ENCODE measurements around the gene TIPIN.
"Not testable (repeated sequence)": the region's sequence is repeated elsewhere in the genome, so short reads cannot be mapped to it uniquely, and the experiment has no call there.

The TIPIN gene

DNA sequence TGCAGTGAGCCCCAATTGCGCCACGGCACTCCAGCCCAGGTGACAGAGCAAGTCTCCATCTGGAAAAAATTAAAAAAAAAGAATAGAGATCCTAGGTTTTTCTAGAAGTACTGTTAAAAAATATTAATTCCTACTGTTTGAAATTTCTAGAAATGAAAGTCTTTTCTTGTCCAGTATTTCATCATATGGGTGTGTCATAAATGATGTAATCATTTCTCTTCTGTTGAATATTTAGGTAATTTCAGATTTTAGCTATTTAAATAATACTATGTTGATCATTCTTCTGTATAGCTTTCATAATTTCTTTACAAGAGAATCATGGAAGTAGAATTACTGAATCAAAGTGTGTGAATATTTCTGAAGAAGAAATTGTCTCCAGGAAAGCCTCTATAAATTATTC lies 24.9 kb upstream of the TIPIN start:
- not testable (repeated sequence) for DNase-seq (ENCODE audit: low read depth)

DNA sequence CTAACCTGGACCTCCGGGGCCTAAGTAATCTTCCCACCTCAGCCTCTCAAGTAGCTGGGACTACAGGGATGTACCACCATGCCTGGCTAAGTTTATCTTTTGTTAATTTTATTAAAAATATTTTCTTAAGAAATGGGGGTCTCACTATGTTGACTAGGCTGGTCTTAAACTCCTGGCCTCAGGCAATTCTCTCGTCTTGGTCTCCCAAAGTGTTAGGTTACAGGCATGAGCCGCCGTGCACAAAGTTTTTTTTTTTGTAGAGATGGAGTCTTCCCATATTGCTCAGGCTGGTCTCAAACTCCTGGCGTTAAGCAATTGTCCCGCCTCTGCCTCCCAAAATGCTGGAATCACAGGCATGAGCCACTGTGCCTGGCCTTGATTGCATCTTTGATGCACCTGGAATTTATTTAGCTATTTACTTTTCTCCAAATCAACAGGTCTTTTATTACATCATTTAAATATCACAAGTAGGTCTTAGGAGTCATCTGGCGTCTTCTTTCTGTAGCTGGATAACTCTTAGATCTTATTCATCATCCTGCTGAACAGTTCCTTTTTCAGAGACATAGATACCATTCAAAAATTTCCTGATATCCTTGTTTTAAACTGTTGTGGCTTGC lies 22.4 kb upstream of the TIPIN start:
- no peak for DNase-seq (ENCODE audit: low read depth)

DNA sequence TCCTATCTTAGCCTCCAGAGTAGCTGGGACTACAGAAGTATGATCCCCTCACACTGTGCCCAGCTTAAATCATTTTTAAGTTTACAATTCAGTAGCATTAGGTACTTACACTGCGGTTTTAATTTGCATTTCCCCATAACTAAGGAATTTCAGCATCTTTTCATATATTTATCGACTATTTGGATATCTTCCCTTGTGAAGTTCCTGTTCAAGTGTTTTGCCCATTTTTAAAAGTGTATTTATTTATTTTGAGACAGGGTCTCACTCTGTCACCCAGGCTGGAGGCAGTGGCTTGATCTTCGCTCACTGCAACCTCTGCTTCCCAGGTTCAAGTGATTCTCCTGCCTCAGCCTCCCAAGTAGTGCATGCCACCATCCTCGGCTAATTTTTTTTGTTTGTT lies 17.7 kb upstream of the TIPIN start:
- DNase-seq (ENCODE audit: low read depth), result no peak

DNA sequence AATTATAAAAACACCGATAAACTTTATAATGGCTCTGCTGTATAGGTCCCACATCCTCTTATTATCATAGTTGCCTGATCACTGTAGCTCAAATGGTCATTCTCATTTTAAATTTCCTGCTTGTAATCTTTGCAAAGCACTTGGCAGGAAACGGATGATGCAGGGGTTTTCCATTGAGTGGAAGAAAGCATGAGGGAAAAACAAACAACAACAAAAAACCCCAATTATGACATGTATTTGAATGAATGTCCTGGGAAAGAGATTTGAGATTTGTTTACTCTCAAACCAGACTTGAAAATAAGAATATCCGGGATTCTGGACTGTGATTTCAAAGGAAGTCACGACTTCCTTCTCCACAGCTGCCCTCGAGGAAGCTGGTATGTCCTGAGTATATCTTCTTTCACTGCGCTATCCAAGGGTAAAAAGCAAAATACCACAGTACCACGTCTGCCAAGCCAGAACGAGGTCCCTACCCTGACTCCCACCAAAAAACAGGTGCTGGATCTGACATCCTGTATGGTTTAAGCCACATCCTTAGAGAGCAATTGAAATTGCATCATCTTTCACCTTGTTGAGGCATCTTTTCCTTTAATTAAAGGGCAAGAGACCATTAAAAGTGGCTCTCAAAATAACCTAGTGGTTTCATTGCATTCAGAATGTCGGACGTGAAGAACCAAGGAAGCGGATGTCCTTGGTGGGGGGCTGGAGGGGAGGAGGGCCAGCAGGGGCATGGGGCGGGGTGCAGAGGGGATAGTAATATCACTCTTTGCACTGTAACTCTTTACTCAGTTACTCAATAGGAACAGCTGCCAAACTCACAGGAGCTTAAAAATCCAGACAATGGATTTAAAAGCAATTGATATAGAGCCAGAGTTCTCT lies 13.5 kb upstream of the TIPIN start:
- no peak for DNase-seq (ENCODE audit: low read depth)

DNA sequence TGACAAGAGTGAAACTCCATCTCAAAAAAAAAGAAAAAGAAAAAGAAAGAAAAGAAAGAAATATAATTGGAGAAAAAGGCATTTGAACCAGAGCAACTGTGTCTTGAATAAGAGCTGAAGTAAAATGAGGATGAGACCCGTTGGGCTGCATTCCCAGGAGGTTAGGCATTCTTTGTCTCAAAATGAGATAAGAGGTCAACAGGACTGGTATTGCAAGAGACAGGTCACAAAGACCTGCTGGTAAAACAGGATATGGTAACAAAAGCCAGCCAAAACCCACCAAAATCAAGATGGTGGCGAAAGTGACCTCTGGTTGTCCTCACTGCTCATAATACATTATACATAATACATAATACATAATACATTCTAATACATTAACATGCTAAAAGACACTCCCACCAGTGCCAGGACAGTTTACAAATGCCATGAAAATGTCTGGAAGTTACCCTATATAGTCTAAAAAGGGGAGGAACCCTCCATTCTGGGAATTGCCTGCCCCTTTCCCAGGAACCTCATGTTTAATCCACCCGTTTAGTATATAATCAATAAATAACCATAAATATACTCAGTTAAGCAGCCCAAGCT lies 8.6 kb upstream of the TIPIN start:
- no peak for DNase-seq (ENCODE audit: low read depth)

DNA sequence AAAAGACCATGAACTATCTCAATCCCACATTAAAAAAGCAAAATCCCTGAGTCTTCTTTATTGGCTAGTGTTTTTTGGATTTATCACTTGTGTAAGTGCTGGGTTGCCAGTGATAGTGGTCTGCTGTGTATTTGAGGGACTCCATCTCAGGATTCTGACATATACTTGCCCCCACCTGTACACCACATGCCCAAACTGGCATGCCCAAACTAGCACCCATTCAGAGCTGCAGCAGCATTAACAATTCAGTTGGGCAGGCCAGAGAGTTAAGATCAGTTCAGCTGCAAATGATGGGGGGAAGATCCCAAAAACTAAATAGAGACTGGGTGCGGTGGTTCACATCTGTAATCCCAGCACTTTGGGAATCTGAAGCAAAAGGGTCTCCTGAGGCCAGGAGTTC lies 6.3 kb upstream of the TIPIN start:
- DNase-seq (ENCODE audit: low read depth), result no peak

DNA sequence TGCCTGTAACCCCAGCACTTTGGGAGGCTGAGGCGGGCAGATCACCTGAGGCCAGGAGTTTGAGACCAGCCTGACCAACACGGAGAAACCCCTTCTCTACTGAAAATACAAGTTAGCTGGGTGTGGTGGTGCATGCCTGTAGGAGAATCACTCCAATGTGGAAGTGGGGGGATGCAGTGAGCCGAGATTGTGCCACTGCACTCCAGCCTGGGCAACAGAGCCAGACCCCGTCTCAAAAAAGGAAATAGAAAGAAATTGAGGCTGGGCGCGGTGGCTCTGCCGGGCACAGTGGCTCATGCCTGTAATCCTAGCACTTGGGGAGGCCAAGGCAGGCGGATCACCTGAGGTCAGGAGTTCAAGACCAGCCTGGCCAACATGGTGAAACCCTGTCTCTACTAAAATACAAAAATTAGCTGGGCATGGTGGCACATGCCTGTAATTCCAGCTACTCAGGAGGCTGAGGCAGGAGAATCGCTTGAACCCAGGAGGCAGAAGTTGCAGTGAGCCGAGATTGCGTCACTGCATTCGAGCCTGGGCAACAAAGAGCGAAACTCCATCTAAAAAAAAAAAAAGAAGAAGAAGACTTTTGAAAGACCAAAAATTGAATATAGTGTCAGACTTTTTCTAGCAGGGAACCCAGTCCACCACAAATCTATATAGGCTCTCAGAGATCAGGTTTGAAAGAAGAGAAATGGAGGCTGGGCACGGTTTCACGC lies 5.4 kb upstream of the TIPIN start:
- DNase-seq (ENCODE audit: low read depth), result not testable (repeated sequence)

DNA sequence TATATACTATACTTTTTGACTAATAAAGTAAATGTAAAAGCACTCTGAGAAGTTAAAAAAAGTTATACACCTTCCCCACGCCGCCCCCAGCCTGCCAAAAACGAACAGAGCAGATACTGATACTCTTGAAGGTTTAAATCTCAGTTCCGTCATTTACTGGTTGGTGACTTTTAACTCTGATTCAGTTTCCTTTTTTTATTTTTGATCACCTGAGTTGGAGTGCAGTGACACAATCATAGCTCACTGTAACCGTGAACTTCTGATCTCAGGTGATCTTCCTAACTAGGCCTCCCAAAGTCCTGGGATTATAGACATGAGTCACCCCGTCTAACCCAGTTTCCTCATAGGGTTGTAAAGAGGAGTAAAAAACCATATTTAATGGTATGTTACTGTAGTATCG lies 3.3 kb upstream of the TIPIN start:
- no peak for DNase-seq (ENCODE audit: low read depth)

DNA sequence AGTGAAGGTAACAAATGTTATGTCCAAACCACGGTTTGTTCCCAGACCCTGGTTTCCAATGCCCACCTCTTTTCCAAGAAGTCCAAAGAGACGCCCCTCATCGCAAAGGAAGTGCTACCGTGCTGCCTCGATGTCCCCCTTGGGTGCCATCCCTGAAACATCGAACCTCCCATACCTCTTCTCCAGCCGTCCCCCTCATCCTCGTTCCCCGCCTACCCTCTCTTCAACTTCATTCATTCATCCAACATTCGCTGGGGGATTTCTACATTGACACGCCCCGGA lies 467 bp downstream of the TIPIN start:
- DNase-seq (ENCODE audit: low read depth), result no peak

DNA sequence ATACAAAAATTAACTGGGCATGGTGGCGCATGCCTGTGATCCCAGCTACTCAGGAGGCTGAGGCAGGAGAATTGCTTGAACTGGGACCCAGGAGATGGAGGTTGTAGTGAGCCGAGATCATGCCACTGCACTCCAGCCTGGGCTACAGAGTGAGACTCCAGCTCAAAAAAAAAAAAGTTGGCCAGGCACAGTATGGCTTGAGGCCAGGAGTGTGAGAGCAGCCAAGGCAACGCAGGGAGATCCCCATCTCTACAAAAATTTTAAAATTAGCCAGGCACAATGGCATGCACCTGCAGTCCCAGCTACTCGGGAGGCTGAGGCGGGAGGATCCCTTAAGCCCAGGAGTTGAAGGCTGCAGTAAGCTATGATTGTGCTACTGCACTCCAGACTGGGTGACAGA lies 8.0 kb downstream of the TIPIN start:
- DNase-seq (ENCODE audit: low read depth), result not testable (repeated sequence)

DNA sequence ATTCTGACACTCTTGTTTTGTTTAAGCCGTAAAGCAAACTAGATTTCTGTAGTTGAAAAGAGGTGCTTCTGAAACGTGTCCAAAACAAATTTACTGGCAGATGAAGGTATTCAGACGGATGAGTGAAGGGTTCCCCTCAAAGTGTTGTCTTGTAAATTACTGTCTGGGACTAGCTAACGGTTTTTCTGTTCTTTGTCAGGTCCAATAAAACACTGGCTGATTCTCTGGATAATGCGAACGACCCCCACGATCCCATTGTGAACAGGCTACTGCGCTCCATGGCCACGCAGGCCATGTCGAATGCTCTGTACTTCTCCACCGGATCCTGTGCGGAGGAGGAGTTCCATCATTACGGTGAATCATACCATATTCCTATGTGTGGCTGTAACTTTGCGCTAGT lies 27.7 kb downstream of the TIPIN start:
- DNase-seq (ENCODE audit: low read depth), result no peak

DNA sequence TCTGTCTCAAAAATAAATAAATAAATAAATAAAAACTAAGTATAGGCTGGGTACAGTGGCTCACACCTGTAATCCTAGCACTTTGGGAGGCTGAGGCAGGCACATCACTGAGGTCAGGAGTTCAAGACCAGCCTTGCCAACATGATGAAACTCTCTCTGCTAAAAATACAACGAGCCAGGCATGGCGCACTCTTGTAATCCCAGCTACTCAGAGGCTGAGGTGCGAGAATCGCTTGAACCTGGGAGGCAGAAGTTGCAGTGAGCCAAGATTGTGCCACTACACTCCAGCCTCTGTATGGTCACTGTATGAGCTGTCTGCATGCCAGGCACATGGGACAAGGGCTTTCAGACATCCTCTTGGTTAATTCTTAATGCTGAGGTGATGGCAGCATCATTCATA lies 28.7 kb downstream of the TIPIN start:
- DNase-seq (ENCODE audit: low read depth), result no peak

DNA sequence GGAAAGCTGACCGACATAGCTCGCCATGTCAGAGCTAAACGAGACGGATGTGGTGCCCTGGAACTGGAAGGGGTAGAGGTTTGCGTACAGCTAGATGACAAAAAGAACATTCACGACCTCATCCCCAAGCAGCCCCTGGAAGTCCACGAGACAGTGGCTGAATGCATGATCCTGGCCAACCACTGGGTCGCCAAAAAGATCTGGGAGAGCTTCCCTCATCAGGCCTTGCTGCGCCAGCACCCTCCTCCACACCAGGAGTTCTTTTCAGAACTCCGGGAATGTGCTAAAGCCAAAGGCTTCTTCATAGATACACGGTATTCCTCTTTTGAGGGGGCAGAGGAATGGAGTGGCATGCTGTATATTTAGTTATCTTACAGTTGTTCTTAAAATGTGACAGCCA lies 30.4 kb downstream of the TIPIN start:
- DNase-seq (ENCODE audit: low read depth), result no peak

DNA sequence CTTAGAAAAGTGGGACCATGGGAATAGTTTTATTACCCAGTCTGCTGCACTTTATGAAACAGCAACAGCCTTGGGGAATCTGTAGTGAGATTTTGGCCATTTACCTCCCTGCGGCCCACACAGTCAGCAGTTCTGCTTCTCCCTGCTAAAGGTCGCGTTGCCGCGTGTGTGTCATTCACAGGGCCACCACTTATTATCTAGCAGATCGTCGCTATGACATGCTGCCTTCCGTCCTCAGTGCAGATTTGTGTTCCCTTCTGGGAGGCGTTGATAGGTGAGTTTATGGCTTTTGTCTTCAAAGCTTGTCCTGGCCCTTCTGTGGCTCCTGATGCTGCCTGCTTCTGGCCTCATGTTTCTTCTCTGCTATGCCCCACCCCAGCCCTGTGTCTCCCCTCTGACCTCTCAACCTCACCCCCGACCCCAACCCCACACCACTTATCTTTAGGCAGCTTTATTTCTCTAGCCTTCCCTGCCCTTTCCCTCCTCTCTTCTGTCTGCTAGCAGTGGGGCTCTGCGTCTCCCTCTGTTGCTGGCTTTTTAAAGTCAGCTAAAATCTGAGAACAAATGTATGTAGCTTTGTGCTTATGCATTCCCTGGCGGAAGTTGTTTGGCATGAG lies 33.1 kb downstream of the TIPIN start:
- no peak for DNase-seq (ENCODE audit: low read depth)

DNA sequence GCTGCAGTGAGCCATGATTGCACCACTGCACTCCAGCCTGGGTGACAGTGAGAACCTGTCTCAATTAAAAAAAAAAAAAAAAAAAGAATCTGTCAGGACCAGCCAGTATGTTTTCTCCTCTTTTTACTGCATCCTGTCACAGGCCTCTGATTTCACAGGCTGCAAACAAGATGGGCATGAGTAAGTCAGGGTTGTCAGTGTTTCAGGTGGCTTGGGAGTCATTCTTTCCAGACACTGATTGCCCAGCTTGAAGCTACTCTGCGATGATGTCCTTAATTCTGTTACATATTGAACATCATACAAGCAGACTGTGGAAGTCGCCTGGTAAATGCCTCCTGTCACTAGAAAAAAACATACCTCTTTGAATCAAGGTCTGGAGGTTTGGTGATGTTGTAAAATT lies 44.3 kb downstream of the TIPIN start:
- DNase-seq (ENCODE audit: low read depth), result no peak

DNA sequence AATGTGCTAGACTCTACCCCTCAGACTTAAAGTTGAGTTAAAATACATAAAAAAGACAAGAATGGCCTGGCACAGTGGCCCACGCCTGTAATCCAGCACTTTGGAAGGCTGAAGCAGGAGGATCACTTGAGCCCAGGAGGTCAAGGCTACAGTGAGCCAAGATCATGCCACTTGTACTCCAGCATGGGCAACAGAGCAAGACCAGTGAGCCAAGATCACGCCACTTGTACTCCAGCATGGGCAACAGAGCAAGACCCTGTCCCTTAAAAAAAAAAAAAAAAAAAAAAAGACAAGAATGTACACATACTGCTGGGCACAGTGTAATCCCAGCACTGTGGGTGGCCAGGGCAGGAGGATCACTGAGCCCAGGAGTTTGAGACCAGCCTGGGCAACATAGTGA lies 45.7 kb downstream of the TIPIN start:
- no peak for DNase-seq (ENCODE audit: low read depth)

DNA sequence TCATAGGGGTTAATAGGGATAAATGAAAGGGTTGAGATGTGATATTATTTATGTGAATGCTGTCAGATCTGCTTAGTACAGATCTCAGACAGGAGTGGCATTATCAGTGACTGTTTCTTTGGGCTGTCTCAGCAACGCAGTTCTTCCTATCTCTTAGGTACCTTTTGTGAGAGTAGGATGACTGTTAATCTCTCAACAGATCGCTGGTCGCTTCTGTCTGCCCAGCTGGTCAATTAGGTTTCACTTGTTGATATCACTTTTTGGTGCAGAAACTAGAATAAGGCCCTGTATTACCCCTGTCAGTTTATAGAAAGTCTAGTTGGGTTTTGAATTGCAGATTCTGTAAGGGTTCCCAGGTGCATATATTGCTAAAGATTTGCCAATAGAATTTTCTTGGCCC lies 46.7 kb downstream of the TIPIN start:
- DNase-seq (ENCODE audit: low read depth), result no peak

DNA sequence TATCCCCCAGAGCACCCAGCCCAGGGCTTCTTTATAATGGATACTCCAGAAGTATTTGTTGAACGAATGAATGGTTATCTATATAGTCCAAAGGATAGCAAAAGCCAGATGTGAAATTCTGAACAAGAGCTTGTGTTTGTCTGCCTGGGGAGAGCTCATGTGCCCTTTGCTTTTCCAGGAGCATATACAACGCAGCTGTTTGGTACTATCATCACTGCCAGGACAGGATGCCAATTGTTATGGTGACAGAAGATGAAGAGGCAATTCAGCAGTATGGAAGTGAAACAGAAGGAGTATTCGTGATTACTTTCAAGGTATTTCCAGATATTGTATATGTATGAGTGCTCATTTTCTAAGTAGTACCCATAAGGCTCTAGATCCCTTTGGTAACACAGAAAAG lies 48.0 kb downstream of the TIPIN start:
- no peak for DNase-seq (ENCODE audit: low read depth)

DNA sequence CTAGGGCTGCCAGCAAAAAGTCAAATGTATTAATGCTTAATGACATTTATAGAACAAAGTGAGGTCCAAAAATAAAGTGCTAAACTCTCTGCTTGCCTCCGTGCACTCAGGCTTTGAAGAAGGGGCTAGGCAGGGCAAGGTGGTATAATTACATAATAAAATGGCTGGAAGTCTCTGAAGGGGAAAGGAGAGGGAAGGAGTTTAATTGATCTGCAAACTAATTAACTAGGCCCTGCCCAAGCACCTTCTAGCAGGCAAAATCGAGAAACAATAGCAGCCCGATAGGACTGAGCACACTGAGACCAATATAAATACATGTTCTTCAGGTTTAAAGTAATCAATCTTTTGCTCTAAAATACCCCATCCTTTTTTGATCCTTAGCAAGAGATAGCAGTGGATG lies 50.1 kb downstream of the TIPIN start:
- no peak for DNase-seq (ENCODE audit: low read depth)

DNA sequence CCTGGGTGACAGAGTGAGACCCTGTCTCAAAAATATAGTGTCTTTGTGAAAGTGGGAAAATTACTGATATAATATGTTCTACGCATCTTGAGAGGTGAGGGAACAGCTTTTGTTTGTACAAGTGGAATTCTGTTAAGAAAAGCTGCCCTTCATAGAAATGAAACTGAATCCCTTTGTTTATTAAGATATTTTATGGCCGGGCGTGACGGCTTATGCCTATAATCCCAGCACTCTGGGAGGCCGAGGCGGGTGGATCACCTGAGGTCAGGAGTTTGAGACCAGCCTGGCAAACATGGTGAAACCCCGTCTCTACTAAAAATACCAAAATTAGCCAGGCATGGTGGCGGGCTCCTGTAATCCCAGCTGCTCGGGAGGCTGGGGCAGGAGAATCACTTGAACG lies 52.1 kb downstream of the TIPIN start:
- DNase-seq (ENCODE audit: low read depth), result not testable (repeated sequence)

DNA sequence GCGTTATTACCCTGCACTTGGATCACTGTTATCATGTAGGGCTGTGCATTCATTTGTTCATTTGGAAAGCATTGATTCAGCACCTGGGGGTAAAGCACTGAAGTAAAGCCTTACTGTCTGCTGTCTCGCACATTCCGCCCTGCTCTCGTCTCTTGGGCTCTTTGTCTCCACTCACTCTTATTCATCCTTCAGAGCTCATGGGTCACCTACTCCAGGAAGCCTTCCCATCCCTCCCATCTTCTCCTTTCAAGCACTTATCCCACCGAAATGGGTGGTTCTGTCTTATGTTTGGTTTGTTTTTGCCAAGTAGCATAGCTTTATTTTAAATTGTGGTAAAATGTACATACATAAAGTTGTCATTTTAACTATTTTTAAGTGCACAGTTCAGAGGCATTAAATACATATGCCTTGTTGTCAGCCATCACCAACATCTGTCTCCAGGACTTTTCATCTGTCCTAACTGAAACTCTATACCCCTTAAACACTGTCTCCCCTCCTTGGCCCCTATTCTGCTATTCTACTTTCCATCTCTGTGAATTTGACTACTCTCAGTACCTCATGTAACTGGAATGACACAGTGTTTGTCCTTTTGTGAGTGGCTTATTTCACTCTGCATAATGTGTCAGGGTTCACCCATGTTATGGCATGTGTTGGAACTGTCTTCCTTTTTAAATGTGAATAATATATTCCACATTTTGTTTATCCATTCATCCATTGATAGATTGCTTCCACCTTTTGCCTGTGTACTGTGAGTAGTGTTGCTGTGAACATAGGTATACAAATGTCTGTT lies 53.8 kb downstream of the TIPIN start:
- no peak for DNase-seq (ENCODE audit: low read depth)

DNA sequence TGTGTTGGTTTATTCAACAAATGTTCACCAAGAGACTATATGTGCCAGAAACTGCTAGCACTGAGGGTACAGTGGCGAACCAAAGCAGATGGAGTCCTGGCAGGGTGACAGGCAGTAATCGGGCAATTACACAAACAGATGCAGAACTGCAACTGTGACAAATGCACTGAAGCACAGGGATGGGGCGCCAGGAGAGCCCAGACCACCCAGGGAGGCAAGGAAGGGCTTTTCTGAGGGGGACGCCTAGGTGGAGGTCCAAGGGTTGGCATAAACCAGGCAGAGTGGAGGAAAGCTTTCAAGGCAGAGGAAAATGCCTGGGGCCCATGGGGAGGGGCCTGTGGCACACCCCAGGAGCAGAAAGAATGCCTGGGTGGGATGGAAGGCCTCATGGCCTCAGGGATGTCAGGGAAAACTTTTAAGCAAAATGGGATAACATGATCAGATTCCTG lies 57.7 kb downstream of the TIPIN start:
- no peak for DNase-seq (ENCODE audit: low read depth)
